ENCODE results near the gene NUF2.

NUF2 gene

DNA sequence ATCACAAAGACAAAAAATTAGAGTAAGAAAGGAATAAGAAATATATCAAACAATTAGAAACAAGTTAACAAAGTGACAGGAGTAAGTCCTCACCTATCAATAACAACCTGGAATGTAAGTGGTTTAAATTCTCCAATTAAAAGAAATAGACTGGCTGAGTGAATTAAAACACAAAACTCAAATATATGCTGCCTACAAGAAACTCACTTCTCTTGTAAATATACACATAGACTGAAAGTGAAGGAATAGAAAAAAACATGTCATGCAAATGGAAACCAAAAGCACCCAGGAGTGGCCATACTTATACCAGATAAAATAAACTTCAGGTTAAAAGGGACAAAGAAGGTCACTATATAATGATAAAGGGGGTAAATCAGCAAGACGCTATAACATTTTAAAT, 43.2 kb upstream of the NUF2 start:
- no peak for TF ChIP-seq NFIC (IDR thresholded peaks at IDR 0.05)
- no peak for TF ChIP-seq RAD21 (IDR thresholded peaks at IDR 0.05; ENCODE audit: low read depth)
- no peak for TF ChIP-seq TCF12 (IDR thresholded peaks at IDR 0.05; ENCODE audit: low read depth)
- no peak for TF ChIP-seq EP300 (IDR thresholded peaks at IDR 0.05; ENCODE audit: borderline replicate concordance)
- TF ChIP-seq YY1 (IDR thresholded peaks at IDR 0.05; ENCODE audit: low read depth), result no peak
- TF ChIP-seq, protein P1, sequence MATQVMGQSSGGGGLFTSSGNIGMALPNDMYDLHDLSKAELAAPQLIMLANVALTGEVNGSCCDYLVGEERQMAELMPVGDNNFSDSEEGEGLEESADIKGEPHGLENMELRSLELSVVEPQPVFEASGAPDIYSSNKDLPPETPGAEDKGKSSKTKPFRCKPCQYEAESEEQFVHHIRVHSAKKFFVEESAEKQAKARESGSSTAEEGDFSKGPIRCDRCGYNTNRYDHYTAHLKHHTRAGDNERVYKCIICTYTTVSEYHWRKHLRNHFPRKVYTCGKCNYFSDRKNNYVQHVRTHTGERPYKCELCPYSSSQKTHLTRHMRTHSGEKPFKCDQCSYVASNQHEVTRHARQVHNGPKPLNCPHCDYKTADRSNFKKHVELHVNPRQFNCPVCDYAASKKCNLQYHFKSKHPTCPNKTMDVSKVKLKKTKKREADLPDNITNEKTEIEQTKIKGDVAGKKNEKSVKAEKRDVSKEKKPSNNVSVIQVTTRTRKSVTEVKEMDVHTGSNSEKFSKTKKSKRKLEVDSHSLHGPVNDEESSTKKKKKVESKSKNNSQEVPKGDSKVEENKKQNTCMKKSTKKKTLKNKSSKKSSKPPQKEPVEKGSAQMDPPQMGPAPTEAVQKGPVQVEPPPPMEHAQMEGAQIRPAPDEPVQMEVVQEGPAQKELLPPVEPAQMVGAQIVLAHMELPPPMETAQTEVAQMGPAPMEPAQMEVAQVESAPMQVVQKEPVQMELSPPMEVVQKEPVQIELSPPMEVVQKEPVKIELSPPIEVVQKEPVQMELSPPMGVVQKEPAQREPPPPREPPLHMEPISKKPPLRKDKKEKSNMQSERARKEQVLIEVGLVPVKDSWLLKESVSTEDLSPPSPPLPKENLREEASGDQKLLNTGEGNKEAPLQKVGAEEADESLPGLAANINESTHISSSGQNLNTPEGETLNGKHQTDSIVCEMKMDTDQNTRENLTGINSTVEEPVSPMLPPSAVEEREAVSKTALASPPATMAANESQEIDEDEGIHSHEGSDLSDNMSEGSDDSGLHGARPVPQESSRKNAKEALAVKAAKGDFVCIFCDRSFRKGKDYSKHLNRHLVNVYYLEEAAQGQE (IDR thresholded peaks at IDR 0.05; ENCODE audit: low read depth), result no peak
- TF ChIP-seq TEAD4 (IDR thresholded peaks at IDR 0.05), result no peak
- no peak for TF ChIP-seq ZBTB7A (IDR thresholded peaks at IDR 0.05; ENCODE audit: low read depth)
- TF ChIP-seq FOXM1 (IDR thresholded peaks at IDR 0.05; ENCODE audit: borderline replicate concordance, low read depth), result no peak
- TF ChIP-seq, protein P2, sequence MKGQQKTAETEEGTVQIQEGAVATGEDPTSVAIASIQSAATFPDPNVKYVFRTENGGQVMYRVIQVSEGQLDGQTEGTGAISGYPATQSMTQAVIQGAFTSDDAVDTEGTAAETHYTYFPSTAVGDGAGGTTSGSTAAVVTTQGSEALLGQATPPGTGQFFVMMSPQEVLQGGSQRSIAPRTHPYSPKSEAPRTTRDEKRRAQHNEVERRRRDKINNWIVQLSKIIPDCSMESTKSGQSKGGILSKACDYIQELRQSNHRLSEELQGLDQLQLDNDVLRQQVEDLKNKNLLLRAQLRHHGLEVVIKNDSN (IDR thresholded peaks at IDR 0.05), result no peak
- TF ChIP-seq CREB1 (IDR thresholded peaks at IDR 0.05; ENCODE audit: low read depth), result no peak
- TF ChIP-seq EGR1 (IDR thresholded peaks at IDR 0.05), result no peak
- TF ChIP-seq CEBPB (IDR thresholded peaks at IDR 0.05), result no peak

DNA sequence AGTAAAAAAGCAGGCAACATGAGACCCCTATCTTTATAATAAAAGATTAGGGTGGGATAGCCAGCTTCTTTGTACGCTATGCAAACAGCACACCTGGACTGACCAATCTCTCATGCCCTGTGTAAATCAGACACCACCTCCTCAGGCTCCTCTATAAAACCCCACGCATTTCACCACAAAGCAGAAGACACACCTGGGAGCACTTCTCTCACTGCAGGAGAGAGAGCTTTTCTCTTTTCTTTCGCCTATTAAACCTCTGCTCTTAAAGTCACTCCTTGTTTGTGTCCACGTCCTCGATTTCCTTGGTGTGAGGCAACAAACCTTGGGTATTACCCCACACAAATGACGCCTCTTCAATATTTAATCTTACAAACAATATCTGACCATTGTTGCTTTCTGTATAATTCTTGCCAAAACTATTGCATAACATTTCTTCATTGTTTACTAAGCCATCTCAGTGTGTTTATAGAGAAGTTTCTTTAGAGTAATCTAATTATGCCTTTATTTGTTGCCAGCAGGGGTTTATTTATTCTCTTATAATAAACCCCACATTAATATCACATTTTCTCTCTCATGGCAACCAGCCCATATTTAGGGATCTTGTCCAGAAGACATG, 31.6 kb upstream of the NUF2 start:
- no peak for TF ChIP-seq TAF1 (IDR thresholded peaks at IDR 0.05; ENCODE audit: low read depth)
- TF ChIP-seq CEBPB (IDR thresholded peaks at IDR 0.05), result 0 out of 2 replicates have a peak, but pooled peaks have one; percentile 20

DNA sequence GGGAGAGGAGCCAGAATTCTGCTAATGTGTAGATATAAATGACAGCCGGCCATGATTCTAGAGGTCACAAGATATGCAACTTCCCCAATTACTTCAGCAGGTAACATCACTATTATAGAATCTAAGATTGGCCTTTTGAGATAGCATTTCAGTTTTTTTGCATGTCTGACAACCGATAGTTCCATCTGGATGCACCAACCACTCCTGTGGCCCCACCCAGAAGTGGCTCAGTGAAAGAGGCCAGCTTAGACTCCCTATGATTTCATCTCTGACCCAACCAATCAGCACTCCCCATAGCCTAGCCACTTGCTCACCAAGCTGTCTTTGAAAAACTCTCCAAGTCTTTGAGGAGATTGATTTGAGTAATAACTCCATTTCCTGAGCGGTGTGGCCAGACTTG, 30.3 kb upstream of the NUF2 start:
- TF ChIP-seq CEBPB (IDR thresholded peaks at IDR 0.05) (no peak), FOXM1 (IDR thresholded peaks at IDR 0.05; ENCODE audit: borderline replicate concordance, low read depth) (no peak), TCF12 (IDR thresholded peaks at IDR 0.05; ENCODE audit: low read depth) (no peak), YY1 (IDR thresholded peaks at IDR 0.05; ENCODE audit: low read depth) (no peak), TEAD4 (IDR thresholded peaks at IDR 0.05) (no peak), ZBTB7A (IDR thresholded peaks at IDR 0.05; ENCODE audit: low read depth) (no peak), NFIC (IDR thresholded peaks at IDR 0.05) (no peak), TAF1 (IDR thresholded peaks at IDR 0.05; ENCODE audit: low read depth) (no peak), EGR1 (IDR thresholded peaks at IDR 0.05) (no peak), EP300 (IDR thresholded peaks at IDR 0.05; ENCODE audit: borderline replicate concordance) (no peak), RAD21 (IDR thresholded peaks at IDR 0.05; ENCODE audit: low read depth) (no peak), CREB1 (IDR thresholded peaks at IDR 0.05; ENCODE audit: low read depth) (no peak)
- TF ChIP-seq, protein P3, sequence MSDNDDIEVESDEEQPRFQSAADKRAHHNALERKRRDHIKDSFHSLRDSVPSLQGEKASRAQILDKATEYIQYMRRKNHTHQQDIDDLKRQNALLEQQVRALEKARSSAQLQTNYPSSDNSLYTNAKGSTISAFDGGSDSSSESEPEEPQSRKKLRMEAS (IDR thresholded peaks at IDR 0.05), result no peak
- TF ChIP-seq, protein P2 (IDR thresholded peaks at IDR 0.05), result no peak
- TF ChIP-seq, protein P1 (IDR thresholded peaks at IDR 0.05; ENCODE audit: low read depth), result no peak

DNA sequence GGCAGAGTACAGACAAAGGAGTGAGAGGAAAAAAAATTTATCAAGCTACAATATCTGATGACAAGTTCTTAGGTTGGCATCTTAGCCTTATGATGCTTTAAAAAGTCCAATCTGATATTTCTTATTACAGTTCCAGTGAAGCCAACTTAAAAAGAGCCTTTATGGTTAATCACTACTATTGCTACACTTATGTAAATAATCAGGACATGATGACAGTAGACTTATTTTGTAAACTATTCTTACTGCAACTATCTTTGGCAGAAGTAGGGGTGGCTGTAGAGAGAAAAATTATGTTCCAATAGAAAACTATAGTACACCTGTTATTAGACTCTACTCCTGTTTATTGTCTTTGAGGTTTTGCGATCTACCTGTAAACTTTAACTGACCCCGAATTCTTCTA, 25.8 kb upstream of the NUF2 start:
- TF ChIP-seq ZBTB7A (IDR thresholded peaks at IDR 0.05; ENCODE audit: low read depth) (no peak), CEBPB (IDR thresholded peaks at IDR 0.05) (no peak), EGR1 (IDR thresholded peaks at IDR 0.05) (no peak), CREB1 (IDR thresholded peaks at IDR 0.05; ENCODE audit: low read depth) (no peak), TAF1 (IDR thresholded peaks at IDR 0.05; ENCODE audit: low read depth) (no peak), YY1 (IDR thresholded peaks at IDR 0.05; ENCODE audit: low read depth) (no peak), RAD21 (IDR thresholded peaks at IDR 0.05; ENCODE audit: low read depth) (no peak)
- TF ChIP-seq, protein P3 (IDR thresholded peaks at IDR 0.05), result no peak

DNA sequence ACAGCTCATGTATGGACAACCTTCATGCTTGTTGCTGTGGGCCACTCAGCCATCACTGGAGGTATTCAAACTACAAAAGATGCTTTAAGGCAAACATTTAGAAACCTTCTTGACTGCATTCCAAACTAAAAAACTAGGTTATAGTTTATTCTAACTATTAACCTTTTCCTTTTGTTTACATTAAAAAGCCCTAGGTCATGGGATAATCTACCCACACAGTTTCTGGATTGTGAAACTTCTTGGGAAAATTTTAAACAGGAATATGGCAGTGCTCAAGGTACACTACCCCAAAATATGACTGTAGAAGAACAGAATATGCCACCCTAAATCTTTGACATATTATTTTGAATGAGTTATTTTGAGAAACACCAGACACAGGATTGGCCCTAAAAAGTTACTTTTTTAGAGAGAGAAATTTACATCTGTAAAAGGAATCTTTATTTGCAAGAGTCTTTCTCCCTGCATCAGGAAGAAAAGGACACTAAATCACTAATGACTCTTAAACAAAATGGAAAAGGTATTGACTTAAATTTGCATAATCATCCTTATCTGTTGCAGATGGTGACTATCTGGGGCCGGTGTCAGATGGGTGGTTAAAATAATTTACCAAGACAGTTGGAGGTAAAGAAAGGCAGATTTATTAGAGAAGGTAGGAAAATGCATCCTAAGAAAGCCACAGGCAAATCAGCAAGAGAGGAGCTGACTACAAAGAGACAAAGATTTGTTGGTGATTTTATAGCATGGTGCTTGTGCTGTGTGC, 25.1 kb upstream of the NUF2 start:
- TF ChIP-seq, protein P3 (IDR thresholded peaks at IDR 0.05), result no peak
- no peak for TF ChIP-seq TCF12 (IDR thresholded peaks at IDR 0.05; ENCODE audit: low read depth)
- no peak for TF ChIP-seq CEBPB (IDR thresholded peaks at IDR 0.05)
- TF ChIP-seq, protein P2 (IDR thresholded peaks at IDR 0.05), result no peak
- TF ChIP-seq EGR1 (IDR thresholded peaks at IDR 0.05), result no peak
- TF ChIP-seq YY1 (IDR thresholded peaks at IDR 0.05; ENCODE audit: low read depth), result no peak
- TF ChIP-seq TEAD4 (IDR thresholded peaks at IDR 0.05), result no peak
